AG09309 (cell line): ENCODE measurements around the gene GRIN2A.

Source experiments
- DNase-seq: peaks from one replicate; pipeline ENCODE4 v3.0.0-alpha.2; 2010; ENCODE audit warnings: low read depth
- H3K4me3 ChIP-seq: 2 replicates; pipeline ENCODE4 v1.5.1; 2011; ENCODE audit warnings: mild to moderate bottlenecking, low read depth, low read length, moderate library complexity; ENCODE audit not compliant: control insufficient read depth
- TF ChIP-seq, protein P1 (sequence below): IDR thresholded peaks from 2 replicates; pipeline ENCODE4 v1.5.1; 2011; ENCODE audit warnings: mild to moderate bottlenecking, low read depth, low read length, inconsistent platforms; ENCODE audit not compliant: insufficient read depth, control insufficient read depth; ENCODE audit errors: missing control alignments

GRIN2A gene

DNA sequence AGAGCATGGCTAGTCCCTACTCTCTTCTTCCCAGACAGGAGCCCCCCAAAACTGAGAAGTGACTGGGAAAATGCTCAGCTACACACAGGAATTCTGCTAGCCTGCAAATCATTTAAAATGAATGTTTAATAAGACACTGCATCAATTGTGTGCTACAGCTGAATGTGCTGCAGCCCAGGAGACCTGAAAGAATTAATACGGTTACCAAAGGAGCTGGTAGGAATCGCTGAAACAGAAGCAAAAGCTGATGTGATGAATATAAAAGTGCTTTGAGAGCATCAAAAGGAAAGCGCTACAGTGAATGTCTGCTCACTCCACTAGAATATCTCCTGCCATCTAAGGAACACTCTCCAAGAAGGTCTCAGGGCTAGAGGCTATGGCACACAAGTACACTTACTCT is 3.7 kb downstream of the GRIN2A start:
- no peak overlapping the region for H3K4me3 ChIP-seq
- TF ChIP-seq, protein P1, sequence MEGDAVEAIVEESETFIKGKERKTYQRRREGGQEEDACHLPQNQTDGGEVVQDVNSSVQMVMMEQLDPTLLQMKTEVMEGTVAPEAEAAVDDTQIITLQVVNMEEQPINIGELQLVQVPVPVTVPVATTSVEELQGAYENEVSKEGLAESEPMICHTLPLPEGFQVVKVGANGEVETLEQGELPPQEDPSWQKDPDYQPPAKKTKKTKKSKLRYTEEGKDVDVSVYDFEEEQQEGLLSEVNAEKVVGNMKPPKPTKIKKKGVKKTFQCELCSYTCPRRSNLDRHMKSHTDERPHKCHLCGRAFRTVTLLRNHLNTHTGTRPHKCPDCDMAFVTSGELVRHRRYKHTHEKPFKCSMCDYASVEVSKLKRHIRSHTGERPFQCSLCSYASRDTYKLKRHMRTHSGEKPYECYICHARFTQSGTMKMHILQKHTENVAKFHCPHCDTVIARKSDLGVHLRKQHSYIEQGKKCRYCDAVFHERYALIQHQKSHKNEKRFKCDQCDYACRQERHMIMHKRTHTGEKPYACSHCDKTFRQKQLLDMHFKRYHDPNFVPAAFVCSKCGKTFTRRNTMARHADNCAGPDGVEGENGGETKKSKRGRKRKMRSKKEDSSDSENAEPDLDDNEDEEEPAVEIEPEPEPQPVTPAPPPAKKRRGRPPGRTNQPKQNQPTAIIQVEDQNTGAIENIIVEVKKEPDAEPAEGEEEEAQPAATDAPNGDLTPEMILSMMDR: no peak
- no peak for DNase-seq

DNA sequence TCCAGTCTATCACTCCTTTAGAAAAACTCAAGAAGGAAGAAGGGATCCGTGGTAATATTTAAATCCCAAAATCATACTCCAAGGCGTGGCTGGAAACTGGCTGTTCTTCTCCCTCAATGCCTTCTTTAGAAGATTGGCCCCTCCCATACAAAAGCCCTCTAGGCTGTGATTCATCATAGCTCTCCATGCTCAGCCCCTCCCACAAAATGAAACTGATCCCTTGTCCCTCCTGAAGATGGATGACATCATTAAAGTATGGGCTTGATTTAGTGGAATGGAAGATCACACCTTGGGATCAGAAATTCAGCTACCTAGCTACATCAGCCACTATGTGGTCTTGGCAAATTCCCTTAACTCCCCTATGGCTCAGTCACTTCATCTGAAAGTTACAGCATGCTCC is 4.1 kb downstream of the GRIN2A start:
- DNase-seq: no peak
- no peak overlapping the region for H3K4me3 ChIP-seq
- TF ChIP-seq, protein P1: no peak

DNA sequence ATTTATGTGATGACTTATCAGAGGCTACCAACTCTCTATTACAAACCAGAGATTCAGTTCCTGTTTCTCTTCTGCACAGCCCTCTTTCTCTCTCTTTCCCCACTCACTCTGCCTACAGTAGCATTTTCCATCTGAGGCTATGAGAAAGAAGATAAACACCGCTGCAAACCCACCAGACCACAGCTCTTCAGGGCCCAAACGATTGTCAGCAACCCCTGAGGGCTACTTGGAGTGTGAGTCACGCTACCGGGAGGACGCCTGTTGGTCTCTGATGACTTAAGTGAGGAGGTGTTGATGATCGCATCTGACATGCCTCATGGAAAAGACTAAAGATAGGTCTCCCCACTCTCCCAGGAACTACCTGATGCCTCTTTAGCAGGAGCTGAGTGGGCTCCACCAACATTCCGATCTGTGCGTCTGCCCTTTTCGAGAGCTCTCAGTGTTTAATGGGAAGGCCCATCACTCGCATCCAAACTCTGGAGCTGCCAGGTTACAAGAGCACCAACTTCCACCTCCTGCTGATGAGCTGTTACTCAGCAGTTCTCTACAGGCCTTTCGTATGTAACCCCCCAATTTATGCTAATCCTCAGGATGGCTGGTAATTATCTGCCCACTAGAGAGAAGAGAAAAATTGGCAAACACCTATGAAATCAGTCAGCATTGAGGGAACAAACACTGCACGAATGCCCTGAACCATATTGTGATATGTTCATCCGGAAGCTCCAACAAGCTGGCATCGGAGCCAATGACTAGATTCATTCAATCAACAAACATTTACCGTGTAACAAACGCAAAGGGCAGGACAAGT is 9.2 kb downstream of the GRIN2A start:
- TF ChIP-seq, protein P1: no peak
- no peak overlapping the region for H3K4me3 ChIP-seq
- peak; percentile 13 for DNase-seq

DNA sequence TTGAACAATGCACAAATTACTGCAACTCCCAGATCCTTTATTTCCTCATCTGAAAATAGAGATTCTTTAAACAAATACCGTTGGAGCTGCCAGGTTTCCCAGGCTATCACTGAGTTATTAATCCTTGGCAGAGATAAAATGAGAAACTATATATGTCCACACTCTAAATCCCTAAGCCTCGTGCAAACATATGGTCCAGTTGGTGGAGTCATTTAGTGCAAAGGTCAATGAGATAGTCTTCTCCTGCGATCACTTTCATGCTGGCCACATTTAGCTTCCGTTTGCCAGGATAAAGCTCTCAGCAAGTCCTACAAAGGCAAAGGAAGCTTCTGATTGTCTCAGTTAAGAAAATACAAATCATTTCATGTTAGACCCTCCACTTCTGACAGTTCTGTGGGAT is 11.0 kb downstream of the GRIN2A start:
- TF ChIP-seq, protein P1: no peak
- no peak for DNase-seq
- H3K4me3 ChIP-seq: no peak overlapping the region

DNA sequence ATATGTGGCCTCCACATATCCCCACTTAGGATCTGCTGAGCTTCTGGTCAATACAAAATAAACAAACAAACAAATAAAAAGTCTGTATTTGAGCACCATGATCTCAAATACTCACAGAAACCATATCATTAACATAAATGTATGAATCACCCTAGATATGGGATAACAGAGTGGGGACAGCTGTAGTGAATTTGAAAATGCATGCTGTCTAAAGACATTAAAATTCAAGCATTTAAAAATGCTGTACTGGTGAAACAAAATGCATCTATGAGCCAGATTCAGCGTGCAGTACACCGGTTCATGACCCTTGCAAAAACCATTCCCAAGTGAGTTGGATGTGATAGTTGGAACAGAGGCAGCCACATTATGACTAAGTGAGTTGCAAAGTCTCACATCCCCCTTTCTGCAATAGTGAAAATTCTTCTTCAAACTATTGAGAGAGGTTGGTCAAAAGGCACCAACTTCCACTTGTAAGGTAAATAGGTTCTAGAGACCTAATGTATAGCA is 12.3 kb downstream of the GRIN2A start:
- TF ChIP-seq, protein P1: no peak
- H3K4me3 ChIP-seq: no peak overlapping the region
- no peak for DNase-seq

DNA sequence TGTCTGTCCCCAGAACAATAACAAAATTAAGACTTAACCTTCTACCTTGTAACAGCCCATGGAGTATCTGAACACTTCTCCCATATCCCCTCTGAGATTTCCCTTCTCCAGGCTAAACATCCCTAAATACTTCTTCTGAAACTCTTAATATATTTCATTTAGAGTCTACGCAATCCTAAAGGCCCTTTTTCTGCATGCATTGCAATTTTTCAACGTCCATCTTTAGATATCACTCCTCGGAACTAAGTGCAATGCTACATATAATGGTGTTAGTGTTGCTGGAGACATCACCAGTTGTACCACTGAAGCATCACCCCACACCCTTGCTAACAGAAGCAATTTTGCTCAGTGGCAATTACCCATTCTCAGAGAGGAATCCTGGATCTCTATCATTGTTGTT is 13.2 kb downstream of the GRIN2A start:
- TF ChIP-seq, protein P1: no peak
- H3K4me3 ChIP-seq: no peak overlapping the region
- DNase-seq: no peak

DNA sequence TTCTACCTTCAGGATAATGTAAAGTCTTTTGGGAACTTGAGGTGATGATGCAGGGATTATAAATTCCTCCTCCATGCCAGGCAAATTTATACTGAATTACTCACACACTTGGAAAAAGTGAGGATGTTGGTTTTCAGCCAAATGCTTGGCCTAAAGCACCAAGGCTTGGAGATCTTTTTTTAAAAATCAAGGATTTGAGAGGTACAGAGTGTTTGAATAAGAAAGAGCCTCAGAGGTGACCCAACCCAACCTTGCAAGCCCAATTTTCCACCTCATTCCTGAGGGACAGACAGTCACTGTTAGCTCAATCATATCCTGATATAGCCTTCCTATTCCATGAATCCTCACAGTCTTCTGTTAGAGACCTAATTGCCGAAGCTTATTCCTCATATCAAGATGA is 14.0 kb downstream of the GRIN2A start:
- no peak for DNase-seq
- no peak overlapping the region for H3K4me3 ChIP-seq
- TF ChIP-seq, protein P1: no peak
